GM23248 (cell line): ENCODE results near the gene INTS1. TPM values are rescaled to one million over a fixed set of nuclear protein-coding genes. Genes with fewer than 3 reads are reported as not detected.

Source experiments
- DNase-seq: peaks from one replicate; pipeline ENCODE4 v3.0.0-alpha.2; 2015
- H2AFZ ChIP-seq: fragments of 200-600 bp; sonication (generic); 2 replicates; pipeline ENCODE4 v1.6.1; 2016; ENCODE audit warnings: antibody characterized with exemption
- H3F3A ChIP-seq: fragments of 200-600 bp; sonication (generic); 2 replicates; pipeline ENCODE4 v1.6.1; 2016; ENCODE audit warnings: mild to moderate bottlenecking, antibody characterized with exemption, mixed run types; ENCODE audit not compliant: insufficient read depth
- H3K27ac ChIP-seq: fragments of 200-600 bp; sonication (generic); 2 replicates; pipeline ENCODE4 v1.5.1; 2016; ENCODE audit warnings: mild to moderate bottlenecking
- H3K27me3 ChIP-seq: fragments of 200-600 bp; sonication (generic); replicated peaks from 2 replicates; pipeline ENCODE4 v1.6.1; 2016; ENCODE audit warnings: mild to moderate bottlenecking; ENCODE audit not compliant: insufficient read depth
- H3K36me3 ChIP-seq: fragments of 200-600 bp; sonication (generic); 2 replicates; pipeline ENCODE4 v1.6.1; 2016; ENCODE audit warnings: low read depth, mild to moderate bottlenecking
- H3K4me1 ChIP-seq: fragments of 200-600 bp; sonication (generic); 2 replicates; pipeline ENCODE4 v1.6.1; 2016; ENCODE audit warnings: mild to moderate bottlenecking; ENCODE audit not compliant: insufficient read depth
- H3K4me2 ChIP-seq: fragments of 200-600 bp; sonication (generic); one replicate; pipeline ENCODE4 v1.6.1; 2016; ENCODE audit warnings: mild to moderate bottlenecking; ENCODE audit not compliant: unreplicated experiment
- H3K4me3 ChIP-seq: fragments of 200-600 bp; sonication (generic); 2 replicates; pipeline ENCODE4 v1.5.1; 2016; ENCODE audit warnings: mild to moderate bottlenecking
- H3K79me2 ChIP-seq: fragments of 200-600 bp; sonication (generic); 2 replicates; pipeline ENCODE4 v1.6.1; 2016; ENCODE audit warnings: mild to moderate bottlenecking; ENCODE audit not compliant: insufficient read depth
- H3K9ac ChIP-seq: fragments of 200-600 bp; sonication (generic); 2 replicates; pipeline ENCODE4 v1.6.1; 2016; ENCODE audit warnings: mild to moderate bottlenecking
- H3K9me2 ChIP-seq: fragments of 200-600 bp; sonication (generic); 2 replicates; pipeline ENCODE4 v1.6.1; 2016; ENCODE audit warnings: mixed run types, mild to moderate bottlenecking, moderate library complexity; ENCODE audit not compliant: insufficient read depth
- H3K9me3 ChIP-seq: fragments of 200-600 bp; sonication (generic); one replicate; pipeline ENCODE4 v1.6.1; 2017; ENCODE audit warnings: low read depth
- H4K20me1 ChIP-seq: fragments of 200-600 bp; sonication (generic); 2 replicates; pipeline ENCODE4 v1.6.0; 2016; ENCODE audit not compliant: insufficient read depth
- EZH2 ChIP-seq: fragments of 200-600 bp; sonication (generic); IDR thresholded peaks from 2 replicates; pipeline ENCODE4 v1.6.1; 2018; ENCODE audit warnings: antibody characterized with exemption, mild to moderate bottlenecking; ENCODE audit not compliant: insufficient read depth, poor library complexity, severe bottlenecking
- EZH2phosphoT487 ChIP-seq: fragments of 200-600 bp; sonication (generic); IDR thresholded peaks from 2 replicates; pipeline ENCODE4 v1.6.1; 2018; ENCODE audit warnings: antibody characterized with exemption, moderate library complexity, mild to moderate bottlenecking, low read depth; ENCODE audit not compliant: insufficient read depth
- WGBS, 2 experiments: methylation state at CpG; one replicate each; pipeline ENCODE4 v1.1.6; 2015 to 2017; ENCODE audit warnings: low lambda C conversion rate in 2 of 2, low coverage in 1 of 2; ENCODE audit errors: missing lambda C conversion rate in 2 of 2; 5-methylcytosine and 5-hydroxymethylcytosine counted together
- in situ Hi-C: fragments of 300-500 bp; cut with MboI; formaldehyde crosslinking; loops from 2 replicates; pipeline ENCODE4 v1.15.0; 2020
- polyA plus RNA-seq: library from polyadenylated mRNA; unstranded; fragments of >200 nt; fragmentation: Nextera tagmentation; extraction: Ambion mirVana; gene quantifications from 2 replicates; pipeline ENCODE4 v1.2.1, GENCODE V29; 2016
- total RNA-seq: library from RNA; depleted of rRNA; stranded (reverse); fragments of >200 nt; shearing (Covaris generic); gene quantifications from 2 replicates; pipeline ENCODE4 v1.2.3, GENCODE V29; 2014

Gene INTS1
- total and polyA plus RNA-seq, 2 experiments from 2014 or later, result 25.4 to 44.7 TPM

DNA sequence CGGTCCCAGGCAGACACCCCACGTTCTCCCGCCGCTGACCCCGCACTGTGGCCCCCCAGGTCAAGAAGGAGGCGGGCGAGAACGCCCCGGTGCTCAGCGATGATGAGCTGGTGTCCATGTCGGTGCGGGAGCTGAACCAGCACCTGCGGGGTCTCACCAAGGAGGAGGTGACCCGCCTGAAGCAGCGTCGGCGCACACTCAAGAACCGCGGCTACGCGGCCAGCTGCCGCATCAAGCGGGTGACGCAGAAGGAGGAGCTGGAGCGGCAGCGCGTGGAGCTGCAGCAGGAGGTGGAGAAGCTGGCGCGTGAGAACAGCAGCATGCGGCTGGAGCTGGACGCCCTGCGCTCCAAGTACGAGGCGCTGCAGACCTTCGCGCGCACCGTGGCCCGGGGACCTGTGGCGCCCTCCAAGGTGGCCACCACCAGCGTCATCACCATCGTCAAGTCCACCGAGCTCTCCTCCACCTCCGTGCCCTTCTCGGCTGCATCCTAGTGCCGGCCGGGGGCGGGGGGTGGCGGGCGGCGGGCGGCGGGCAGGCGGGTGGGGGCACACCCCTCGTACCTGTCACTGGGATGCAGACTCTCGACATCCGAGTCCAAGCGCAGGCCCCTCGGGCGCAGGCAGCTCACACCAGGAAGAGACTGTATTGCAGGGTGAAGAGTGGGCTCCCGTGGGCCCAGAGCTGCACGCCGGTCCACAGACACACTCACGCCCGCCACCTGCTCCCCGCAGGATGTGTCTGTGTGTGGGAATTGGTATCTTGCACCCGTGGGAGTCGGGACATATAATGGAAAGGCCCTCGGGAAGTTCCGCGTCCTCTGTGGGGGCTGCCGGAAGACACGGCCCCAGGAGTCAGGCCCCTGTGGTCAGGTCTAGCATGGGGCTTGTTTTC is 35.9 kb upstream of the INTS1 start:
- no peak for DNase-seq
- in situ Hi-C loops, result no loop called here
- H3K9me3 ChIP-seq, result no peaks in the 10 kb centered on the region
- WGBS, 2 experiments, result 96 to 97% methylated on average over 59 to 73 of the region's 73 CpGs
- no peak overlapping the region; the same call in 1 of the 2 replicates for H3K27ac ChIP-seq
- no peak overlapping the region for H3K9ac ChIP-seq
- no peaks in the 10 kb centered on the region; the same call in 1 of the 2 replicates for H3K36me3 ChIP-seq
- TF ChIP-seq EZH2, result no peak
- peaks cover 18% of the 10 kb centered on the region for H3K4me1 ChIP-seq
- H4K20me1 ChIP-seq, result no peaks in the 10 kb centered on the region
- H3F3A ChIP-seq, result peaks cover 3% of the 10 kb centered on the region; the same call in 1 of the 2 replicates
- H3K9me2 ChIP-seq, result no peaks in the 10 kb centered on the region
- H3K4me2 ChIP-seq, result no peak overlapping the region
- no peak overlapping the region for H3K4me3 ChIP-seq
- H3K27me3 ChIP-seq, result no peaks in the 10 kb centered on the region
- no peak overlapping the region for H2AFZ ChIP-seq
- peaks cover 43% of the 10 kb centered on the region for H3K79me2 ChIP-seq

DNA sequence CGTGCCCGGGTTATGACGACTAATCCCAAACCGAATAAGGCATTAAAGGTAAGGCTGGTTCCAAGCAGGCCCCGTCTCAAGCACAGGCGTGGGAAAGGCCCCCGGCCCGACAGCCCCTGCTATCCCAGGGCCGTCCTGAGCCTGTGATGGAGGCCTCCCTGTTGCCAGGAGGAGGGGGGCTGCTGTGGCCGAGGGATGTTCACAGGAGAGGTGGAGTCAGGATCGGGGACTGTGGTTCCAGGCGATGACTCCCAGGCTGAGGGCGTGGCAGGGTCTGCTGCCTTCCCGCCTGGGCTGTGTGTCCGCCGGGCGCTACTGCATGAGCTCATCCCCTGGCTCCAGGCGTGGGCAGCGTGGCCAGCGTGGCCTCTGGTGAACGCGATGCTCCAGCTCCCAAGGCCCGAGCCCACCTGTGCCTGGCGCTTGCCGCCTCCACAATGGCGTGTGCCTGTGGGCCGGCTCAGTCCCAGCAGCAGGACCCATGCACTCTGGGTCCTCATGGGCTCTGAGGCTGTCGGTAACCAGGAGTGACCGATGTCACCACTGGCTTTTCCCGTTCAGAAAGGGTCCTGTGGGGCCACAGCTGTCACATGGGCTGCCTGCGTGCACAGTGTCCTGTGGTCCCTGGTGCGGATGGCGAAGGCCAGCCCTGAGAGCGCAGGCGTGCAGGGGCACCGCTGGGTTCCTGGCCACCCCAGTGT is 35.1 kb upstream of the INTS1 start:
- H3K79me2 ChIP-seq, result peaks cover 51% of the 10 kb centered on the region

DNA sequence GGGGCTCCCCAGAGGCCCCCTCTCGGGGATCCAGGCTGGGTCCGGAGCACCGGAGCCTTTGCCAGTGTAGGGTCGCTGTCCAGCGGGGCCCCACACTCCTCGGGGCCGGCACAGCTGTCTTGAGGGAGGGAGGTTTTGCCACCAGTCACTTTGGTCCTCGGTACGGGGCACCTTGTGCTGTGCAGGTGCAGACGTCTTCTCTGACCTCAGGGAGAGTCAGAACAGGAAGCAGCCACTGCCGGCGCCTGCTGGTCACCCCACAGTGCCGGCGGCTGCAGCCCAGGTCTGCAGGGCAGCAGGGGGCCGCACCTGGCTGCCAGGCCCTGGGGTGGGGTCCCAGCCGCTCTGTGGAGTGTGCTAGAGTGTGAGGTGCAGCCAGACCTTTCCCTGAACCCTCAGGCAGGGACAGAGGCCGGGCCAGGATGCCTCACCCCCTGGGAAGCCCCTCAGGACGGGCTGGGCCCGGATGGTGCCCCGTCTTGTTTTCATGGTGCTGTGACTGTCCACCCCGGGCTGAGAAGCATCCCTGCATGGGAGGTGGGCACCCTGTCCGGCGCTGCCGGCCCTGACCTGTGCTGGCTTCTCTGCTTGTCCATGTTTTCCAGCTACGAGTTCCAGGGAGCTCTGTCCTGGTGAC is 34.5 kb upstream of the INTS1 start:
- H3K4me3 ChIP-seq, result peak overlapping the region; percentile 76
- WGBS, 2 experiments, result 73 to 78% methylated on average over 20 to 24 of the region's 25 CpGs
- in situ Hi-C loops, result no loop called here
- no peak overlapping the region for H2AFZ ChIP-seq
- no peaks in the 10 kb centered on the region; the same call in 1 of the 2 replicates for H3K36me3 ChIP-seq
- no peak for DNase-seq
- TF ChIP-seq EZH2 (no peak), EZH2phosphoT487 (no peak)
- H3K79me2 ChIP-seq, result peaks cover 56% of the 10 kb centered on the region
- no peaks in the 10 kb centered on the region for H4K20me1 ChIP-seq
- H3K9me2 ChIP-seq, result no peaks in the 10 kb centered on the region
- H3K9me3 ChIP-seq, result no peaks in the 10 kb centered on the region
- peaks cover 4% of the 10 kb centered on the region for H3F3A ChIP-seq
- peak overlapping the region; percentile 99 for H3K27ac ChIP-seq
- H3K27me3 ChIP-seq, result no peaks in the 10 kb centered on the region
- H3K4me2 ChIP-seq, result peak overlapping the region; percentile 32
- H3K9ac ChIP-seq, result peak overlapping the region; percentile 98
- peaks cover 26% of the 10 kb centered on the region for H3K4me1 ChIP-seq

More for the DNA sequence above, 35.1 kb upstream of the INTS1 start:
- Histone ChIP-seq H3K4me3 (peak overlapping the region; percentile 9; the same call in 1 of the 2 replicates), H3K36me3 (no peaks in the 10 kb centered on the region; the same call in 1 of the 2 replicates), H3K27ac (peak overlapping the region; percentile 99), H3K4me2 (peak overlapping the region; percentile 32), H3F3A (peaks cover 3% of the 10 kb centered on the region; the same call in 1 of the 2 replicates), H3K4me1 (peaks cover 21% of the 10 kb centered on the region), H3K9me2 (no peaks in the 10 kb centered on the region), H3K9ac (peak overlapping the region; percentile 98), H2AFZ (no peak overlapping the region), H3K27me3 (no peaks in the 10 kb centered on the region), H4K20me1 (no peaks in the 10 kb centered on the region), H3K9me3 (no peaks in the 10 kb centered on the region)
- 54 to 60% methylated on average over 31 to 34 of the region's 36 CpGs for WGBS, 2 experiments
- peak; percentile 88 for DNase-seq
- in situ Hi-C loops, result no loop called here
- no peak for TF ChIP-seq EZH2
